ENCODE results near the gene TNS1.

The TNS1 gene

GRCh38 chr2:218015586-218016521 lies 13.1 kb upstream of the TNS1 start:
- no peak for DNase-seq

GRCh38 chr2:218014706-218015585 lies 12.2 kb upstream of the TNS1 start:
- no peak for DNase-seq

- DNase-seq: no peak
Observed at GRCh38 chr2:218013289-218013688, 10.5 kb upstream of the TNS1 start.

- no peak for DNase-seq
Observed at GRCh38 chr2:218012284-218012683, 9.5 kb upstream of the TNS1 start.

GRCh38 chr2:218011653-218012040 lies 8.9 kb upstream of the TNS1 start:
- DNase-seq: no peak

GRCh38 chr2:218010984-218011652 lies 8.3 kb upstream of the TNS1 start:
- DNase-seq: no peak

GRCh38 chr2:218010140-218010983 lies 7.6 kb upstream of the TNS1 start:
- peak; percentile 51 for DNase-seq

GRCh38 chr2:218009765-218010139 lies 7.0 kb upstream of the TNS1 start:
- DNase-seq: no peak

- no peak for DNase-seq
Observed at GRCh38 chr2:218009231-218009630, 6.4 kb upstream of the TNS1 start.

GRCh38 chr2:218008060-218009040 lies 5.6 kb upstream of the TNS1 start:
- no peak for DNase-seq

- DNase-seq: no peak
Observed at GRCh38 chr2:218006741-218007140, 3.9 kb upstream of the TNS1 start.

GRCh38 chr2:218005486-218005885 lies 2.7 kb upstream of the TNS1 start:
- no peak for DNase-seq

- DNase-seq: no peak
Observed at GRCh38 chr2:218005028-218005427, 2.2 kb upstream of the TNS1 start.

- DNase-seq: no peak
Observed at GRCh38 chr2:218003981-218004419, 1.2 kb upstream of the TNS1 start.

- DNase-seq: no peak
Observed at GRCh38 chr2:218003281-218003944, 618 bp upstream of the TNS1 start.

- DNase-seq: no peak
Observed at GRCh38 chr2:218002143-218002844, 501 bp downstream of the TNS1 start.

- no peak for DNase-seq
Observed at GRCh38 chr2:218001629-218002028, 1.2 kb downstream of the TNS1 start.

- no peak for DNase-seq
Observed at GRCh38 chr2:218000136-218000535, 2.7 kb downstream of the TNS1 start.

- no peak for DNase-seq
Observed at GRCh38 chr2:217999595-217999959, 3.2 kb downstream of the TNS1 start.
